OCI-LY3 (cell line): Measurements from ENCODE around the gene ADIRF.
"Not testable (repeated sequence)": the region's sequence is repeated elsewhere in the genome, so short reads cannot be mapped to it uniquely, and the experiment has no call there.

Experiments
- EZH2phosphoT487 ChIP-seq: fragments of 200-600 bp; shearing (Covaris generic); IDR thresholded peaks from 2 replicates; pipeline ENCODE4 v1.6.1; 2018; ENCODE audit warnings: antibody characterized with exemption, mixed run types, low read depth
- TF ChIP-seq, protein P1 (sequence below): fragments of 200-600, 300-600 bp; sonication (generic); IDR thresholded peaks from 2 replicates; pipeline ENCODE4 v1.5.1; 2014; ENCODE audit warnings: antibody characterized with exemption, low read length, low read depth

DNA sequence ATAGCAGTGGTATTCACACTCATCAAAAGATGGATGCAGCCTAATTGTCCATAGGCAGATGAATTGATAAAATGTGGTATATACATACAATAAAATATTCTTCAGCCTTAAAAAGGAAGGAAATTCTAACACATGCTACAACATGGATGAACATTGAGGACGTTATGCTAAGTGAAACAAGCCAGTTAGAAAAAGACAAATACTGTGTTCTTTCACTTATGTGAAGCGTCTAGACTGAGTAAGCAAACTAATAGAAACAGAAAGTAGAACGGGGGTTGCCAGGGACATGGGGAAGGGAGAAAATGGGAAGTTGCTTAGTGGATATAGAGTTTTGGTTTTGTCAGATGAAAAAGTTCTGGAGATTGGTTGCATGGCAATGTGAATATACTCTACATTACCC lies 45.2 kb downstream of the ADIRF start:
- TF ChIP-seq, protein P1, sequence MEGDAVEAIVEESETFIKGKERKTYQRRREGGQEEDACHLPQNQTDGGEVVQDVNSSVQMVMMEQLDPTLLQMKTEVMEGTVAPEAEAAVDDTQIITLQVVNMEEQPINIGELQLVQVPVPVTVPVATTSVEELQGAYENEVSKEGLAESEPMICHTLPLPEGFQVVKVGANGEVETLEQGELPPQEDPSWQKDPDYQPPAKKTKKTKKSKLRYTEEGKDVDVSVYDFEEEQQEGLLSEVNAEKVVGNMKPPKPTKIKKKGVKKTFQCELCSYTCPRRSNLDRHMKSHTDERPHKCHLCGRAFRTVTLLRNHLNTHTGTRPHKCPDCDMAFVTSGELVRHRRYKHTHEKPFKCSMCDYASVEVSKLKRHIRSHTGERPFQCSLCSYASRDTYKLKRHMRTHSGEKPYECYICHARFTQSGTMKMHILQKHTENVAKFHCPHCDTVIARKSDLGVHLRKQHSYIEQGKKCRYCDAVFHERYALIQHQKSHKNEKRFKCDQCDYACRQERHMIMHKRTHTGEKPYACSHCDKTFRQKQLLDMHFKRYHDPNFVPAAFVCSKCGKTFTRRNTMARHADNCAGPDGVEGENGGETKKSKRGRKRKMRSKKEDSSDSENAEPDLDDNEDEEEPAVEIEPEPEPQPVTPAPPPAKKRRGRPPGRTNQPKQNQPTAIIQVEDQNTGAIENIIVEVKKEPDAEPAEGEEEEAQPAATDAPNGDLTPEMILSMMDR = not testable (repeated sequence)
- not testable (repeated sequence) for TF ChIP-seq EZH2phosphoT487
